Kidney capillary endothelial cell (primary cell): ENCODE results near the gene FAM83F.

Experiments used
- DNase-seq: peaks from one replicate; pipeline ENCODE4 v3.0.0-alpha.2; 2018; ENCODE audit warnings: low spot score

The FAM83F gene

GRCh38 chr22:39994041-39994565 lies 651 bp upstream of the FAM83F start:
- DNase-seq: no peak

- no peak for DNase-seq
These were observed 869 bp downstream of the FAM83F start for GRCh38 chr22:39995393-39996252.

GRCh38 chr22:39996732-39997131 lies 2.0 kb downstream of the FAM83F start:
- DNase-seq: no peak

GRCh38 chr22:39997421-39997820 lies 2.7 kb downstream of the FAM83F start:
- no peak for DNase-seq

GRCh38 chr22:39997939-39998726 lies 3.4 kb downstream of the FAM83F start:
- no peak for DNase-seq

- no peak for DNase-seq
These were observed 4.5 kb downstream of the FAM83F start for GRCh38 chr22:39999144-39999757.

GRCh38 chr22:40000171-40000570 lies 5.4 kb downstream of the FAM83F start:
- no peak for DNase-seq

- DNase-seq: no peak
These were observed 6.4 kb downstream of the FAM83F start for GRCh38 chr22:40001106-40001505.

- DNase-seq: no peak
These were observed 7.2 kb downstream of the FAM83F start for GRCh38 chr22:40001800-40002577.

GRCh38 chr22:40002935-40003715 lies 8.4 kb downstream of the FAM83F start:
- no peak for DNase-seq

- DNase-seq: no peak
These were observed 10.1 kb downstream of the FAM83F start for GRCh38 chr22:40004836-40005235.

GRCh38 chr22:40006641-40007040 lies 11.9 kb downstream of the FAM83F start:
- no peak for DNase-seq

- DNase-seq: no peak
These were observed 13.3 kb downstream of the FAM83F start for GRCh38 chr22:40007853-40008710.

GRCh38 chr22:40008726-40009291 lies 14.1 kb downstream of the FAM83F start:
- DNase-seq: no peak

- DNase-seq: no peak
These were observed 14.6 kb downstream of the FAM83F start for GRCh38 chr22:40009292-40009774.

GRCh38 chr22:40009951-40010671 lies 15.4 kb downstream of the FAM83F start:
- no peak for DNase-seq

GRCh38 chr22:40010746-40011145 lies 16.0 kb downstream of the FAM83F start:
- no peak for DNase-seq

GRCh38 chr22:40014667-40015248 lies 20.0 kb downstream of the FAM83F start:
- no peak for DNase-seq
